HepG2 (cell line): Measurements from ENCODE around the gene KRT12.

ENCODE experiments used
- ATF6 ChIP-seq: sonication (generic); formaldehyde crosslinking; conservative IDR thresholded peaks from 2 replicates; pipeline ENCODE4 v1.4.0; 2020; ENCODE audit warnings: missing genetic modification reagents
- CTCF ChIP-seq: sonication (generic); formaldehyde crosslinking; IDR thresholded peaks from 2 replicates; pipeline ENCODE4 v1.5.0; 2020; ENCODE audit warnings: mild to moderate bottlenecking, missing genetic modification reagents, moderate library complexity
- HIC2 ChIP-seq: sonication (generic); formaldehyde crosslinking; IDR thresholded peaks from 2 replicates; pipeline ENCODE4 v1.9.0; 2022; ENCODE audit warnings: low read depth, missing genetic modification reagents
- JDP2 ChIP-seq: sonication (generic); formaldehyde crosslinking; IDR thresholded peaks from 2 replicates; pipeline ENCODE4 v1.8.1; 2022; ENCODE audit warnings: missing genetic modification reagents, borderline replicate concordance
- KDM4B ChIP-seq: sonication (generic); formaldehyde crosslinking; IDR thresholded peaks from 2 replicates; pipeline ENCODE4 v1.4.0; 2020; ENCODE audit warnings: missing genetic modification reagents
- KDM5B ChIP-seq: sonication (generic); formaldehyde crosslinking; IDR thresholded peaks from 2 replicates; pipeline ENCODE4 v1.4.0; 2020; ENCODE audit warnings: missing genetic modification reagents, mild to moderate bottlenecking, borderline replicate concordance
- NFYB ChIP-seq: sonication (generic); formaldehyde crosslinking; IDR thresholded peaks from 2 replicates; pipeline ENCODE4 v1.4.0; 2020; ENCODE audit warnings: missing genetic modification reagents
- NR2C2 ChIP-seq: sonication (generic); formaldehyde crosslinking; IDR thresholded peaks from 2 replicates; pipeline ENCODE4 v1.4.0; 2020; ENCODE audit warnings: missing genetic modification reagents, mild to moderate bottlenecking, moderate library complexity, borderline replicate concordance
- RBFOX2 ChIP-seq: fragments of 200-400 bp; formaldehyde crosslinking; IDR thresholded peaks from 2 replicates; pipeline ENCODE4 v1.6.1; 2017; ENCODE audit warnings: low read depth, mild to moderate bottlenecking, low read length
- ZFP36L1 ChIP-seq: sonication (generic); formaldehyde crosslinking; IDR thresholded peaks from 2 replicates; pipeline ENCODE4 v1.8.0; 2022; ENCODE audit warnings: mild to moderate bottlenecking, missing genetic modification reagents, moderate library complexity
- ZMYM4 ChIP-seq: sonication (generic); formaldehyde crosslinking; IDR thresholded peaks from 2 replicates; pipeline ENCODE4 v1.8.1; 2023; ENCODE audit warnings: mild to moderate bottlenecking, missing genetic modification reagents
- ZNF33A ChIP-seq: sonication (generic); formaldehyde crosslinking; IDR thresholded peaks from 2 replicates; pipeline ENCODE4 v1.5.1; 2020; ENCODE audit warnings: missing genetic modification reagents, mild to moderate bottlenecking, moderate library complexity, borderline replicate concordance
- ZNF407 ChIP-seq: sonication (generic); formaldehyde crosslinking; IDR thresholded peaks from one replicate; pipeline ENCODE4 v1.5.1; 2020; ENCODE audit warnings: mild to moderate bottlenecking, missing genetic modification reagents; ENCODE audit errors: not compliant biosample characterization

GRCh38 chr17:40878044-40878443 lies 11.0 kb upstream of the KRT12 start:
- TF ChIP-seq KDM5B (no peak), HIC2 (CRISPR knock-in tag) (no peak), JDP2 (CRISPR knock-in tag) (no peak), ZNF33A (CRISPR knock-in tag) (no peak), ZNF407 (CRISPR knock-in tag) (no peak), KDM4B (CRISPR knock-in tag) (no peak), NFYB (no peak), ZMYM4 (CRISPR knock-in tag) (no peak), CTCF (no peak), ZFP36L1 (CRISPR knock-in tag) (no peak), RBFOX2 (no peak), ATF6 (CRISPR knock-in tag) (no peak), NR2C2 (CRISPR knock-in tag) (no peak)
